GM12878 (cell line): Measurements from ENCODE around the gene NEURL3. TPM values are rescaled to one million over a fixed set of nuclear protein-coding genes. Genes with fewer than 3 reads are reported as not detected.

ENCODE experiments used
- ATF7 ChIP-seq: fragments of 450-650 bp; IDR thresholded peaks from 2 replicates; pipeline ENCODE4 v1.6.1; 2016; ENCODE audit warnings: low read depth, mild to moderate bottlenecking
- BRCA1 ChIP-seq: IDR thresholded peaks from 2 replicates; pipeline ENCODE4 v1.6.1; 2011; ENCODE audit warnings: low read depth, low read length, improper control_type of control experiment
- E2F4 ChIP-seq: IDR thresholded peaks from 2 replicates; pipeline ENCODE4 v1.6.1; 2012; ENCODE audit warnings: low read depth, low read length, improper control_type of control experiment
- FOXK2 ChIP-seq: fragments of 450-650 bp; IDR thresholded peaks from 2 replicates; pipeline ENCODE4 v1.6.1; 2017; ENCODE audit warnings: mild to moderate bottlenecking, moderate library complexity
- GABPA ChIP-seq: IDR thresholded peaks from 2 replicates; pipeline ENCODE4 v1.6.1; 2014; ENCODE audit warnings: antibody characterized with exemption, low read depth, mild to moderate bottlenecking, inconsistent platforms
- HSF1 ChIP-seq: fragments of 150-350 bp; IDR thresholded peaks from 2 replicates; pipeline ENCODE4 v1.6.1; 2014; ENCODE audit warnings: mild to moderate bottlenecking, low read depth, low read length
- IKZF2 ChIP-seq, 2 experiments: fragments of 450-650 bp; IDR thresholded peaks; 2 replicates each; pipeline ENCODE4 v1.6.1; 2017; ENCODE audit warnings: mild to moderate bottlenecking in 2 of 2, moderate library complexity in 2 of 2
- IRF4 ChIP-seq: IDR thresholded peaks from 2 replicates; pipeline ENCODE4 v1.6.1; 2011; ENCODE audit warnings: low read depth, low read length
- JUND ChIP-seq: IDR thresholded peaks from 2 replicates; pipeline ENCODE4 v1.6.1; 2012; ENCODE audit warnings: low read depth, mild to moderate bottlenecking, low read length, improper control_type of control experiment, moderate library complexity
- MEF2A ChIP-seq: IDR thresholded peaks from 2 replicates; pipeline ENCODE4 v1.6.1; 2011; ENCODE audit warnings: low read depth, mild to moderate bottlenecking, low read length, moderate library complexity; ENCODE audit not compliant: insufficient read depth
- MEF2B ChIP-seq: fragments of 450-650 bp; IDR thresholded peaks from 2 replicates; pipeline ENCODE4 v1.6.1; 2018; ENCODE audit warnings: mild to moderate bottlenecking, moderate library complexity; ENCODE audit not compliant: partially characterized antibody, poor library complexity, severe bottlenecking
- MTA2 ChIP-seq: fragments of 450-650 bp; IDR thresholded peaks from 2 replicates; pipeline ENCODE4 v1.6.1; 2016; ENCODE audit warnings: low read depth, mild to moderate bottlenecking, moderate library complexity
- MYC ChIP-seq: IDR thresholded peaks from 2 replicates; pipeline ENCODE4 v1.6.1; 2011; ENCODE audit warnings: mild to moderate bottlenecking, low read length, moderate library complexity, inconsistent platforms; ENCODE audit not compliant: insufficient read depth, insufficient replicate concordance, insufficient read length, severe bottlenecking
- NBN ChIP-seq: fragments of 450-650 bp; IDR thresholded peaks from 2 replicates; pipeline ENCODE4 v1.6.1; 2016
- PAX8 ChIP-seq: fragments of 450-650 bp; IDR thresholded peaks from 2 replicates; pipeline ENCODE4 v1.6.1; 2017; ENCODE audit warnings: mild to moderate bottlenecking, moderate library complexity
- POLR2AphosphoS5 ChIP-seq: IDR thresholded peaks from 2 replicates; pipeline ENCODE4 v1.6.1; 2011; ENCODE audit warnings: mild to moderate bottlenecking, low read length, inconsistent platforms
- POU2F2 ChIP-seq: IDR thresholded peaks from 3 replicates; pipeline ENCODE4 v1.6.1; 2011; ENCODE audit warnings: low read depth, mild to moderate bottlenecking, low read length, borderline replicate concordance
- RAD51 ChIP-seq: fragments of 450-650 bp; IDR thresholded peaks from 2 replicates; pipeline ENCODE4 v1.6.1; 2016; ENCODE audit warnings: moderate library complexity, mild to moderate bottlenecking, inconsistent platforms
- RUNX3 ChIP-seq: IDR thresholded peaks from 2 replicates; pipeline ENCODE4 v1.6.1; 2012; ENCODE audit warnings: low read length, inconsistent platforms
- SIX5 ChIP-seq: IDR thresholded peaks from 2 replicates; pipeline ENCODE4 v1.6.1; 2011; ENCODE audit warnings: mild to moderate bottlenecking, low read depth, low read length, moderate library complexity; ENCODE audit not compliant: severe bottlenecking
- SMAD1 ChIP-seq: fragments of 450-650 bp; IDR thresholded peaks from 2 replicates; pipeline ENCODE4 v1.6.1; 2018; ENCODE audit warnings: mild to moderate bottlenecking, low read depth; ENCODE audit not compliant: partially characterized antibody
- SUPT20H ChIP-seq: IDR thresholded peaks from 2 replicates; pipeline ENCODE4 v1.6.1; 2011; ENCODE audit warnings: low read depth, mild to moderate bottlenecking, low read length, moderate library complexity, borderline replicate concordance; ENCODE audit not compliant: control insufficient read depth
- YBX1 ChIP-seq: fragments of 450-650 bp; IDR thresholded peaks from 2 replicates; pipeline ENCODE4 v1.6.1; 2016; ENCODE audit warnings: antibody characterized with exemption
- ZNF24 ChIP-seq: fragments of 450-650 bp; IDR thresholded peaks from 2 replicates; pipeline ENCODE4 v1.6.1; 2017; ENCODE audit warnings: antibody characterized with exemption, mild to moderate bottlenecking
- ZNF274 ChIP-seq: IDR thresholded peaks from one replicate; pipeline ENCODE4 v1.8.0; 2011; ENCODE audit not compliant: insufficient read length, insufficient read depth
- ZNF384 ChIP-seq: IDR thresholded peaks from 2 replicates; pipeline ENCODE4 v1.6.1; 2012; ENCODE audit warnings: low read depth, mild to moderate bottlenecking, low read length, improper control_type of control experiment, borderline replicate concordance
- polyA plus RNA-seq, 11 experiments: library from polyadenylated mRNA; depleted of rRNA in 4 of 11; unstranded in 6 of 11; stranded (reverse) in 5 of 11; fragments of >200 nt; fragmentation: Nextera tagmentation in 4 of 11; fragmentation: Illumina TruSeq in 1 of 11; extraction: Ambion mirVana in 4 of 11; extraction: Trizol in 1 of 11; gene quantifications; 1 replicate in 1 of 11; 2 replicates in 10 of 11; pipeline versions ENCODE4 v1.2.1 to v1.2.3, GENCODE V29; 2011 to 2016; ENCODE audit warnings: inconsistent platforms in 2 of 11, missing spikeins in 2 of 11, low read depth in 1 of 11
- total RNA-seq, 4 experiments: library from RNA; depleted of rRNA in 3 of 4; stranded (reverse); fragments of >200 nt in 3 of 4; fragmentation: Illumina TruSeq in 1 of 4; extraction: Trizol in 1 of 4; gene quantifications; 2 replicates each; pipeline versions ENCODE4 v1.2.1 to v1.2.3, GENCODE V29; 2013 to 2021
- TF ChIP-seq, protein P1 (sequence below): fragments of 450-650 bp; IDR thresholded peaks from 2 replicates; pipeline ENCODE4 v1.6.1; 2017; ENCODE audit warnings: low read depth, mild to moderate bottlenecking, moderate library complexity
- TF ChIP-seq, protein P2 (sequence below): fragments of 450-650 bp; IDR thresholded peaks from 2 replicates; pipeline ENCODE4 v1.6.1; 2014; ENCODE audit warnings: mild to moderate bottlenecking

NEURL3 gene
- total and polyA plus RNA-seq, 10 of the 15 experiments (the other 5 are each of a cell fraction or from before 2014, with no cell fraction given): 0.03 to 6.3 (median 0.47) TPM

- TF ChIP-seq POLR2AphosphoS5 (peak; percentile 80), GABPA (0 out of 2 replicates have a peak, but pooled peaks have one; percentile 40), MEF2A (no peak; the same call in 1 of the 2 replicates), MYC (no peak), PAX8 (no peak), POU2F2 (no peak), MEF2B (no peak), SMAD1 (no peak), RAD51 (0 out of 2 replicates have a peak, but pooled peaks have one; percentile 12), E2F4 (no peak), MTA2 (peak; percentile 70; the same call in 1 of the 2 replicates), BRCA1 (no peak), ATF7 (no peak), FOXK2 (no peak), SUPT20H (no peak), YBX1 (no peak), ZNF24 (no peak), JUND (no peak), SIX5 (no peak), IKZF2 (IDR thresholded peaks at IDR 0.05) (peak; percentile 86 to 89), RUNX3 (peak; percentile 95), IRF4 (no peak), HSF1 (no peak), ZNF384 (no peak), NBN (peak; percentile 53), ZNF274 (no peak)
- TF ChIP-seq, protein P1, sequence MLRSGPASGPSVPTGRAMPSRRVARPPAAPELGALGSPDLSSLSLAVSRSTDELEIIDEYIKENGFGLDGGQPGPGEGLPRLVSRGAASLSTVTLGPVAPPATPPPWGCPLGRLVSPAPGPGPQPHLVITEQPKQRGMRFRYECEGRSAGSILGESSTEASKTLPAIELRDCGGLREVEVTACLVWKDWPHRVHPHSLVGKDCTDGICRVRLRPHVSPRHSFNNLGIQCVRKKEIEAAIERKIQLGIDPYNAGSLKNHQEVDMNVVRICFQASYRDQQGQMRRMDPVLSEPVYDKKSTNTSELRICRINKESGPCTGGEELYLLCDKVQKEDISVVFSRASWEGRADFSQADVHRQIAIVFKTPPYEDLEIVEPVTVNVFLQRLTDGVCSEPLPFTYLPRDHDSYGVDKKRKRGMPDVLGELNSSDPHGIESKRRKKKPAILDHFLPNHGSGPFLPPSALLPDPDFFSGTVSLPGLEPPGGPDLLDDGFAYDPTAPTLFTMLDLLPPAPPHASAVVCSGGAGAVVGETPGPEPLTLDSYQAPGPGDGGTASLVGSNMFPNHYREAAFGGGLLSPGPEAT: peak; percentile 78
- TF ChIP-seq, protein P2, sequence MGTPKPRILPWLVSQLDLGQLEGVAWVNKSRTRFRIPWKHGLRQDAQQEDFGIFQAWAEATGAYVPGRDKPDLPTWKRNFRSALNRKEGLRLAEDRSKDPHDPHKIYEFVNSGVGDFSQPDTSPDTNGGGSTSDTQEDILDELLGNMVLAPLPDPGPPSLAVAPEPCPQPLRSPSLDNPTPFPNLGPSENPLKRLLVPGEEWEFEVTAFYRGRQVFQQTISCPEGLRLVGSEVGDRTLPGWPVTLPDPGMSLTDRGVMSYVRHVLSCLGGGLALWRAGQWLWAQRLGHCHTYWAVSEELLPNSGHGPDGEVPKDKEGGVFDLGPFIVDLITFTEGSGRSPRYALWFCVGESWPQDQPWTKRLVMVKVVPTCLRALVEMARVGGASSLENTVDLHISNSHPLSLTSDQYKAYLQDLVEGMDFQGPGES: no peak
Observed at GRCh38 chr2:96537066-96537733, 32.0 kb upstream of the NEURL3 start (continued).
